ENCODE data around the gene AGAP1.

Gene AGAP1

GRCh38 chr2:235711527-235711926 is 217.7 kb downstream of the AGAP1 start:
- DNase-seq (ENCODE audit: low read depth): no peak

DNA sequence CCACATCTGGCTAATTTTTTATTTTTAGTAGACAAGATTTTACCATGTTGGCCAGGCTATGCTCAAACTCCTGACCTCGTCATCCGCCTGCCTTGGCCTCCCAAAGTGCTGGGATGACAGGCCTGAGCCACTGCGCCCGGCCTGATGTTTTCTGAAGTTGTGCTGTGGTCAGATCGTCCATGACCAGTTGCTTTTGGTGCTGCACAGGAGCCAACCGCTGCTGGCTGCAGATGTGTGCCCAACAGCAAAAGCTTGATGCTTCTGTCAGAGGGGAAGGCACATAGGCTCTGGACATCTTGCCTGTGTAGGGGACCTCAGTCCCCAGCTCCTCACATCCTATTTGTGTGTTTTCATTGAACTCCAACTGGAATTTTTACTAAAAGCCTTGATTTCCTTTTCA is 218.3 kb downstream of the AGAP1 start:
- no peak for DNase-seq (ENCODE audit: low read depth)

DNA sequence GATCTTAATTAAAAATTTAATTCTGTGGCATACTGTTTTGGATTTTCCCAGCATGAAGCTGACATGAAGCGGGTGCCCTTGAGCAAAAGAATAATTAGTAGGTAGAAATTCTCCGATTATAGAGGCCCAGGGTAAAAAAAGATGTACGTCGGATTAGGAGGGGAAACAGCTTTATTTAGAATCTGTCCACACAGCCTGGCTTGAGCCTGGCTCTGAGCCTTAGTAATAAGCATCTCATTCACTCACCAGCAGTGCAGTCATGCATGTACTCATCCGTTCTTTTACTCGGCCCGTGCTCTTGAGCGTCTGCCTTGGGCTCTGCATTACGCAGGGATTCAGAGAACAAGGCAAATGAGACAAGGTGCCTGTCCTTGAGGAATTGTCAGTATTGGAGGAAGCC is 219.3 kb downstream of the AGAP1 start:
- no peak for DNase-seq (ENCODE audit: low read depth)

DNA sequence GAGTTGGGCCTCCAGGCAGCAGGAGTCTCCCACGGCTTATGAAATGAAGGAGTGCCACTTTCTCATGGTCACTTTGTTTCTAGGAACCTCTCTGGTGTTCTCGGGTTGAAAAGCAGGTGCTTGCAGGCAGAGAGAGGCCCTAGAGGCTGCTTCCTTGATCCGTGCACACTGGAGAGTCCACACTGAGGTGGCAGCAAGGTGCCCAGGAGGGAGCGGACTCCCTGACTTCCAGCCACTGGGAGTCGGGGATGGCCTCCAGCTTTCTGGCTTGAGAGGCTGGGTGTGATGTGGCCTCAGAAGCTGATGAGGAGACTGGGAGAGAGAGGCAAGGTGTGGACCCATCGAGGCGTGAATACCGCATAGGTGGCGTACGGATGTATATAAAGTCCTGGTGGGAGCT is 221.8 kb downstream of the AGAP1 start:
- DNase-seq (ENCODE audit: low read depth): no peak

GRCh38 chr2:235716875-235717496 is 223.1 kb downstream of the AGAP1 start:
- no peak for DNase-seq (ENCODE audit: low read depth)

- DNase-seq (ENCODE audit: low read depth): no peak
These were observed 225.5 kb downstream of the AGAP1 start for GRCh38 chr2:235719146-235719942.

GRCh38 chr2:235721625-235722024 is 227.8 kb downstream of the AGAP1 start:
- no peak for DNase-seq (ENCODE audit: low read depth)

GRCh38 chr2:235722869-235723268 is 229.0 kb downstream of the AGAP1 start:
- no peak for DNase-seq (ENCODE audit: low read depth)

- DNase-seq (ENCODE audit: low read depth): no peak
These were observed 229.5 kb downstream of the AGAP1 start for GRCh38 chr2:235723371-235723770.

DNA sequence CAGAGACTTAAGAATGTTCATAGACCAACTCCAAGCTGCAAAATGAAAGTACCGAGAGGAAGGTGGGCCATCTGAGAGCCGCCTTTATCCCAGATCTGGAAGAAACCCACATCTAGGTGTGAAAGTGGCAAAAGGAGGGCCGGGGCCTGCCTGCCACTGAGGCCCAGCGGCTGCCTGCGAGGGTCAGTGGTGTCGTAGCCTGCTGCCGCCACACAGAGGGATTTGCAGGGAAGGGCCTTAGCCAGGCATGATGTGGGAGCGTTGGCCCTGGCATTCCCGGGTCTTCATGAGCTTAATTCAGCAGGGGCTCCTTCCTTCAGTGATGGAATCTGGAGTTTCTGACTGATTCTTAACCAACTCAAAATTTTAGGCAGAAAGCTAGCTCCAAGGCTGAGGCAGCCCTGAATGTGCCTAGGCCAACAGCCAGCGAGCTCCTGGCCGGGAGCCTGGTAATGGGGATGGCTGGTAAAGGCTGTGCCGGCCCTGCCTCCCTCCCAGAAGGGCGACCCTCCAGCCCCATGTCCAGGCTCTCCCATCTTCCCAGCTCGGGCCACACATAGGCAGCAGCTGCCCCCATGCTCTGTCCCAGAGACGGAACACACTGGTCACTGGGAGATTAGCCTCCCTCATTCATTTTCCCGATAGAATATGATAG is 230.1 kb downstream of the AGAP1 start:
- no peak for DNase-seq (ENCODE audit: low read depth)

- DNase-seq (ENCODE audit: low read depth): no peak
These were observed 231.2 kb downstream of the AGAP1 start for GRCh38 chr2:235725016-235725489.

DNA sequence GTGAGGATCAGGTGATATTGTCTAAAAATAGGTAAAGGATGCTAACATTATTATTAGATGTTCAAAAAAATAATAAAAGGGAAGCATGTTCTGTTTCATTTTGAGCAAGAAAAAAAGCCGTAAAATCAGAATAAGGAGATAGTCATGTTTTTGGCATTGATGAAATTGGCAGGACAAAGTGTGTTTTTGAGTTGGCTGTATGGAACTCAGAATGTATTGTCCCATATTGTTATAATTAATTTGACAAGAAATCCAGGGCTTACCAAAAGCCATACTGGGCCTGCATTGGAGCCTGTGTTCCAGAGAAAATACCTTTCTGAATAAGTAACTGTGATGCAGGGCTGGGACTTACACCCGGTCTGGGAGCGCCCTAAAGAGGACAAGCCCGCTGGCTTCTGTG is 232.0 kb downstream of the AGAP1 start:
- no peak for DNase-seq (ENCODE audit: low read depth)

GRCh38 chr2:235726554-235726953 is 232.7 kb downstream of the AGAP1 start:
- no peak for DNase-seq (ENCODE audit: low read depth)

DNA sequence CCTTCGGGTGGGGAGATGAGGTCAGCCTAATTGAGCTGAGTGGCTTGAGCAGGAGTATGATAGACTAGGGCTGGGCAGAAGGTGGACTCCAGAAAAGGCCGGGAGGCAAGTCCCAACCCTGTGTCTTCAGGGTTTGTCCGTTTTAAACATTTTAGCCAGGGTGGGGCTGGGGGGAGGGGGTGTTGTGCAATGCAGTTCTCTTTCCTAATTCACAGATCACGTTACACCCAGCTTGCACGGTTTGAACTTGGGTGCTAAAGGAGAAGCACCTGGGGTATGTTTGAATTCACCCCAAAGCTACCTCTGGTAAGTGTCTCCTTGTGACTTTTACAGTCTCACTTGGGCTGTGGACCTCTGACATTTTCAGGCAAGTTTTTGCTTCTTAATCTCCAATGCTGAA is 233.3 kb downstream of the AGAP1 start:
- no peak for DNase-seq (ENCODE audit: low read depth)

DNA sequence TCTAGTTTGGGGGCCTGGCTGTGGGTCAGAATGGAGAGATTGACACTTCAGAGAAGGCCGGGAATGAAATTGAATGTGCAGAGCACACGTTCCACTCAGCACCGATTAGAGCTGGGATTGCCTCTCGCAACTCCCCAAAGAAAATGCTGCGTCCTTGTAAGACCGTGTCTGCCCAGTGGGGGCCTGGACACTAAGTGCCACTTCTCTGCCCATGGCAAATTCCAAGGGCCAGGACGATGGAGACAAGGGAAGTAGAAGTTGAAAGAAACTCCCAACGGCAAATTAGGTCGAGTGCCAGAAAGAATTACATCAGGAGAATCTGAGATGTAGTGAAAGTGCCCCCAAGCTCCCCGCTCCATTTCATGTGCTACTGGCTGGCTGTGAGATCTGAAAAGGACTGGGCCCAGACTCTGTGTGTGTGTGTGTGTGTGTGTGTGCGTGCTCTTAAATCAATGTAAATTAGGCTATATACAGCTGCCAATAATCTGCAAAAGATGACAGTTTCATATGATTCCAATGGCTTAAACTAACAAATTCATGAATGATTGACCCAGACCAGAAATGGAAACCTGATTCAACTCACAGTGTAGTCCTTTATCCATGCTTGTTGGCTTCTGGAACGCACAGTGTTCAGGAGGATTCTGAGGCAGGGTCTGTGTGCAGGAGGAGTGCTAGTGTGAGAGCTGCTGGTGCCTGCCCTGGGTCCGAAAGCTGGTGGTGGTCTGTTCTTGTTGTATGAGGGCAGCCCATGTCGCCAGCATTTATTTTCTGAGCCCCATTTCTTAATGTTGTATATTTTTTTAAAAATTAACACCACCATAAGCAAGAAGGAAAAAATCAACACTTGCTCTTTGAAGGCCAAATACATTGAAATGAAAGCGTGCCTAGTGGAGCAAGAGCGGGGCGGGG is 234.3 kb downstream of the AGAP1 start:
- DNase-seq (ENCODE audit: low read depth): no peak

GRCh38 chr2:235728800-235729556 is 235.1 kb downstream of the AGAP1 start:
- no peak for DNase-seq (ENCODE audit: low read depth)

- DNase-seq (ENCODE audit: low read depth): no peak
These were observed 235.7 kb downstream of the AGAP1 start for GRCh38 chr2:235729557-235729947.

DNA sequence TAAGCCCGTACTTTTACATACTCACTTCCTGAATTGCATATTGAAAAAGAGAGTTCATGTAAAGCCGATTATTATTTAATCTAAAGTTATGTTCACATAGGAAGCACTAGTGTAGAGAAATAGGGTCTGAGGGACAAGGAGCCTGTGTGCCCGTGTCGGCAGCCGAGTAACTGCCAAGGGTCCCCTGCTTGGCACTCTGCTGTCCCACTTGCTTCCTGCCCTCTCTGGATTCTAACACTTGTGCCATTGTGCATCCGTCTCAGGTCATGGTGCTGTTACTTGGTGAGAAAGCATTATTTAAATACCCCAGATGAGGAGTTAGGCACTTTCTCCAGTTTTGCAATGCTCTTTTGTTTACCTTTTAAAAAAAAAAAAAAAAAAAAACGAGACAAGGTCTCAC is 236.3 kb downstream of the AGAP1 start:
- DNase-seq (ENCODE audit: low read depth): no peak

GRCh38 chr2:235733761-235734160 is 239.9 kb downstream of the AGAP1 start:
- DNase-seq (ENCODE audit: low read depth): no peak

- no peak for DNase-seq (ENCODE audit: low read depth)
These were observed 240.3 kb downstream of the AGAP1 start for GRCh38 chr2:235734168-235734567.

DNA sequence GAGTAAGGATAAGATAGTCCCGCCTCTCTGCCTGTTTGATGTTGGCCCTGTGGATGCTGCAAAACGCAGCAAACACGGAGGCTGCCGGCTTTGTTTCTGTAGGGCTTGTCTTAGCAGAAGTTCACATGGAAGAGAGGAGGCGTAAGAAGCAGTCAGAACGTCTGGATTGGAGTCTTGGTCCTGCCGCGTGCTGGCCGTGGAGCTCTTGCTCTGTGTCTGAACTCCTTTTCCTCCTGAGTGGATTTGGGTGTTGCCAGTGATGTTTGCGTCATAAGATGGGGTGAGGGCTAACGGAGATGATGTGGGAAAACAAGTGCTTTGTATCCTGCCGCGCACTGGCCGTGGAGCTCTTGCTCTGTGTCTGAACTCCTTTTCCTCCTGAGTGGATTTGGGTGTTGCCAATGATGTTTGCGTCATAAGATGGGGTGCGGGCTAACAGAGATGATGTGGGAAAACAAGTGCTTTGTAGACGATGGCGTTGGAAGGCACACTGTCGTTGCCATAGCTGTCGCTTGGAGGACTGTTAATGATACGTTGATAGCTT is 240.9 kb downstream of the AGAP1 start:
- DNase-seq (ENCODE audit: low read depth): no peak
